T-cell (primary cell): ENCODE measurements around the gene SRSF5. TPM values are rescaled to one million over a fixed set of nuclear protein-coding genes. Genes with fewer than 3 reads are reported as not detected.

ENCODE experiments used
- ATAC-seq, 4 experiments: fragments of 200-7000 bp in 3 of 4; fragments of 150-1000 bp in 1 of 4; cut with Tn5 transposase; replicated peaks in 1 of 4; 1 replicate in 3 of 4; 2 replicates in 1 of 4; pipeline ENCODE4 v1.10.0; 2021; ENCODE audit warnings: moderate library complexity in 3 of 4, mild to moderate bottlenecking in 2 of 4, moderate number of reproducible peaks in 1 of 4
- CTCF ChIA-PET, 2 donors: fragments of 300-600 bp; sonication (Branson Sonifier 250); formaldehyde crosslinking; loops; one replicate each; lab custom pipeline; 2022; ENCODE audit warnings: antibody characterized with exemption in 2 of 2; lab: Charles Lee
- POLR2A ChIA-PET, 2 donors: fragments of 300-600 bp; sonication (Branson Sonifier 250); formaldehyde crosslinking; loops; one replicate each; lab custom pipeline; 2022; ENCODE audit warnings: antibody characterized with exemption in 2 of 2; lab: Charles Lee
- DNase-seq, 35 experiments: peaks; one replicate each; pipeline versions ENCODE4 v3.0.0 to v3.0.0-alpha.2; 2013 to 2023
- H3K27ac ChIP-seq: one replicate; pipeline ENCODE4 v1.5.1; 2013; ENCODE audit warnings: low read length
- H3K27me3 ChIP-seq, 2 experiments: replicated peaks in 1 of 2; 1 replicate in 1 of 2; 2 replicates in 1 of 2; pipeline versions ENCODE4 v1.6.1 to v1.7.0; 2013; ENCODE audit warnings: low read length in 1 of 2, mixed read lengths in 1 of 2; ENCODE audit not compliant: control insufficient read depth in 2 of 2, insufficient read depth in 2 of 2; ENCODE audit errors: extremely low read depth in 1 of 2
- H3K36me3 ChIP-seq, 2 donors: 1 replicate in 1 of 2; 2 replicates in 1 of 2; pipeline versions ENCODE4 v1.6.1 to v1.7.0; 2013; ENCODE audit warnings: low read length in 1 of 2; ENCODE audit not compliant: control insufficient read depth in 2 of 2, insufficient read depth in 1 of 2; ENCODE audit errors: extremely low read depth in 1 of 2
- H3K4me1 ChIP-seq, 2 experiments: 1 replicate in 1 of 2; 2 replicates in 1 of 2; pipeline versions ENCODE4 v1.6.1 to v1.7.0; 2013; ENCODE audit warnings: low read length in 2 of 2, mixed read lengths in 1 of 2; ENCODE audit not compliant: insufficient read depth in 2 of 2, control insufficient read depth in 1 of 2; ENCODE audit errors: extremely low read depth in 1 of 2
- H3K4me3 ChIP-seq, 2 donors: 1 replicate in 1 of 2; 2 replicates in 1 of 2; pipeline versions ENCODE4 v1.5.1 to v1.7.0; 2013; ENCODE audit warnings: mild to moderate bottlenecking in 2 of 2, low read length in 1 of 2, moderate library complexity in 1 of 2; ENCODE audit not compliant: control insufficient read depth in 1 of 2; ENCODE audit errors: extremely low read depth in 1 of 2
- H3K9me3 ChIP-seq: 2 replicates; pipeline ENCODE4 v1.7.0; 2013
- H3K27ac Mint-ChIP-seq, 2 donors: one replicate each; pipeline ENCODE4 v1.8.0; 2020 to 2021; ENCODE audit warnings: mild to moderate bottlenecking in 2 of 2, mixed read lengths in 2 of 2
- H3K27me3 Mint-ChIP-seq, 2 donors: one replicate each; pipeline ENCODE4 v1.8.0; 2021 to 2022; ENCODE audit warnings: mixed read lengths in 2 of 2
- H3K36me3 Mint-ChIP-seq: one replicate; pipeline ENCODE4 v1.8.0; 2021; ENCODE audit warnings: mixed read lengths
- H3K4me1 Mint-ChIP-seq, 3 donors: one replicate each; pipeline ENCODE4 v1.8.0; 2020 to 2022; ENCODE audit warnings: mixed read lengths in 3 of 3, mild to moderate bottlenecking in 1 of 3
- H3K4me3 Mint-ChIP-seq, 3 donors: one replicate each; pipeline ENCODE4 v1.8.0; 2020 to 2022; ENCODE audit warnings: mild to moderate bottlenecking in 3 of 3, mixed read lengths in 3 of 3, moderate library complexity in 3 of 3
- H3K9me3 Mint-ChIP-seq, 3 donors: one replicate each; pipeline ENCODE4 v1.8.0; 2020 to 2022; ENCODE audit warnings: mixed read lengths in 3 of 3
- WGBS: methylation state at CpG from one replicate; pipeline ENCODE4 v1.1.5; 2013; ENCODE audit warnings: missing lambda C conversion rate; ENCODE audit not compliant: insufficient coverage; 5-methylcytosine and 5-hydroxymethylcytosine counted together
- total RNA-seq, 35 experiments: library from RNA in 6 of 35; stranded (reverse) in 6 of 35; fragments of 120-200 nt in 1 of 35; gene quantifications; one replicate each; pipeline versions ENCODE4 v1.2.1 to v1.2.4 and lab custom pipeline; 2013 to 2026

Gene SRSF5
- total RNA-seq, 5 donors from 2014 or later (not counting 1 experiment from before 2014, with no cell fraction given), result 788 to 1,543 (median 848) TPM

DNA sequence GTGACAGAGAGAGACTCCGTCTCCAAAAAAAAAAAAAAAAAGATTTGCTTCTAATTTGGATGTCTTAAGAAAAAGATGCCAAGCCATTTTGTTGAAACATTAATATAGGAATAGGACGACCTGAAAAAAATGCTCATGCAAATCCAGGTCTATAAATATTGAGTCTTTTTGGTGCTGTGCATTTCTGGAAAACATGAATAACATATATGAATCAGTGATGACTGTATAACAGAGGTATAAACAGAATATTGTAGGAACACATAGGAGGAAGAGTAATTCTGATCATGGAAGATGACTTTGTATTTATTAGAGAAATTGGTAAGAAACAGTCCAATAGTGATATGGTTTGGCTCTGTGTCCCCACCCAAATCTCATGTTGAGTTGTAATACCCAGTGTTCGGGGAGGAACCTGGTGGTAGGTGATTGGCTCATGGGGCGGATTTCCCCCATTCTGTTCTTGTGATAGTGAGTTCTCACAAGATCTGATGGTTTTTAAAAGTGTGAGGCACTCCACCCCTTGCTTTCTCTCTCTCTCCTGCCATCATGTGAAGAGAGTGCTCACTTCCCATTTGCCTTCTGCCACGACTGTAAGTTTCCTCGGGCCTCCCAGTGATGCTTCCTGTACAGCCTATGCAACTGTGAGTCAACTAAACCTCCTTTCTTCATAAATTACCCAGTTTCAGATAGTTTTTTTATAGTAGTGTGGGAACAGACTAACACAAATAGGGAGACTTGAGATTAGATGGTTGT, 3.0 kb upstream of the SRSF5 start:
- WGBS, result 86% methylated on average over 1 of the region's 6 CpGs
- no peak overlapping the region for H3K4me3 Mint-ChIP-seq
- H3K4me1 Mint-ChIP-seq, result peaks cover 43 to 49% (median 43%) of the 10 kb centered on the region in 3 donors
- peaks cover 15 to 28% of the 10 kb centered on the region in 2 experiments for H3K4me1 ChIP-seq
- no peaks in the 10 kb centered on the region for H3K9me3 ChIP-seq
- ChIA-PET POLR2A (interaction anchor here in 1 of 2 donors (0.6 kb wide), 1 partner anchor 124 kb away, joined by 4 read pairs; no protein-coding TSS in a partner anchor), CTCF (no interaction called here)
- H3K27me3 Mint-ChIP-seq, result peaks cover 0 to 2% of the 10 kb centered on the region in 2 donors
- no peaks in the 10 kb centered on the region for H3K27me3 ChIP-seq
- no peaks in the 10 kb centered on the region for H3K9me3 Mint-ChIP-seq
- peaks cover 6 to 12% of the 10 kb centered on the region in 2 donors for H3K36me3 ChIP-seq
- H3K36me3 Mint-ChIP-seq, result peaks cover 16% of the 10 kb centered on the region
- no peak overlapping the region for H3K27ac ChIP-seq
- H3K4me3 ChIP-seq, result no peak overlapping the region
- H3K27ac Mint-ChIP-seq, result peak overlapping the region in 1 of 2 donors; percentile 20
- ATAC-seq (no peak), DNase-seq (no peak)

DNA sequence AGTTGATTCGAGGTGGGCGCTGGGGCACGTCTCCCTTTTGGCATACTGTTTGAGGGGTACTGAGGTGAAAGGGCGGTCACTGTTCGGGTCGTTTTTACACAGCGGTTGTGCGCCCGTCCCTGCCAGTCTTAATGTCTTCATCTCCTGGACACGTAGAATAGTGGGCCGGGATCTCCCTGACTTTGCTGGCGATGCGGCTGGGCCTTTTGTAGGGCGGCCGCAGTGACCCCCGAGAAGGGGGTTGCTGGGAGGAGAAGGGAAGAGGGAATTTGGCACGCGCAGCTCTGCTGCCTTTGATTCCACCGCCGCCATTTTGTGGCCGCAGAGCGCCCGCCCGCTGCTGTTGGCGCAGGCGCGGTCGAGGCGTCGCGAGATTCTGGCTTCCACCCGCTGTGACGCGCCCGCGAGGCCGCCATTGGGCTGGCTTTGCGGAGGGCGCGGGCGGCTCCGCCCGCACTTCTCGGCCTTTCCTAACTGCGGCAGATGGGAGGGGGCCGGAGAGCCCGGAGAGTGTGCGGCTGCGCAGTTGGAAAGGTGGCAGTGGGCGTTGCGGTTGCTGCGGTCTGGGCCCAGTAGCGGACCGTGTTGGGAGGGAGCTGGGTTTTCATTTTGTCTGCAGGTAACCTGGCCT, 542 bp downstream of the SRSF5 start:
- H3K4me1 ChIP-seq, result peaks cover 36 to 46% of the 10 kb centered on the region in 2 experiments
- peak overlapping the region; percentile 100 for H3K27ac Mint-ChIP-seq
- peak overlapping the region; percentile 100 for H3K27ac ChIP-seq
- under 1% methylated on average over 54 of the region's 54 CpGs for WGBS
- no peaks in the 10 kb centered on the region for H3K27me3 ChIP-seq
- no peaks in the 10 kb centered on the region for H3K9me3 Mint-ChIP-seq
- DNase-seq (peak; percentile 78 to 94 (median 85)), ATAC-seq (peak; percentile 68 to 77 (median 74))
- H3K27me3 Mint-ChIP-seq, result peaks cover 0 to 2% of the 10 kb centered on the region in 2 donors
- peak overlapping the region; percentile 100 for H3K4me3 ChIP-seq
- peaks cover 66 to 70% (median 68%) of the 10 kb centered on the region in 3 donors for H3K4me1 Mint-ChIP-seq
- POLR2A ChIA-PET, result interaction anchor here in 1 of 2 donors (0.6 to 3.1 kb wide), 4 partner anchors 9 to 155 kb away, joined by 3 to 17 read pairs (median 10); partner anchors contain the start of gene SUSD6
- H3K4me3 Mint-ChIP-seq, result peak overlapping the region; percentile 99
- peaks cover 17 to 46% of the 10 kb centered on the region in 2 donors for H3K36me3 ChIP-seq
- H3K36me3 Mint-ChIP-seq, result peaks cover 47% of the 10 kb centered on the region
- H3K9me3 ChIP-seq, result no peaks in the 10 kb centered on the region
- CTCF ChIA-PET, result no interaction called here

DNA sequence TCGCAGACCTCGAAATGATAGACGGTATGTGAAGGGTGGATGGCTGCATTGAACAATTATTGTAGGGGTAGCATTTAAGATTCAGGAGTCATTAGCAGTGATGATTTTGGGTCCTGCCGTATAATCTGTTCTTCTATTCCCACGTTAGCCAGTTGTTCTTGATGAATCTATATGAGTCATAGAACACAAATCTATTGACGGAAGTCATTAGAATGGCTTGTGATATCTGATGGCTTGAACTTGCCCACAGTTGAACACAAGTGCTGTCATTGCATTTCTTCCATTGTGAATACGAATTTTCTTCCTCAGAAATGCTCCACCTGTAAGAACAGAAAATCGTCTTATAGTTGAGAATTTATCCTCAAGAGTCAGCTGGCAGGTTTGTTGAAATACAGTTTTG, 1.9 kb downstream of the SRSF5 start:
- CTCF ChIA-PET, result no interaction called here
- Histone ChIP-seq H3K36me3 (peaks cover 17 to 60% of the 10 kb centered on the region in 2 donors), H3K9me3 (no peaks in the 10 kb centered on the region), H3K4me3 (peak overlapping the region in 1 of 2 donors; percentile 100), H3K27ac (peak overlapping the region; percentile 100), H3K27me3 (no peaks in the 10 kb centered on the region), H3K4me1 (peaks cover 33 to 51% of the 10 kb centered on the region in 2 experiments)
- POLR2A ChIA-PET, result interaction anchor here (0.5 to 3.1 kb wide), 4 partner anchors 8 to 1706 kb away, joined by 3 to 17 read pairs (median 5); no protein-coding TSS in a partner anchor
- 92% methylated on average over 4 of the region's 8 CpGs for WGBS
- H3K27me3 Mint-ChIP-seq, result peaks cover 0 to 2% of the 10 kb centered on the region in 2 donors
- H3K27ac Mint-ChIP-seq, result peak overlapping the region; percentile 100
- H3K9me3 Mint-ChIP-seq, result no peaks in the 10 kb centered on the region
- peak overlapping the region; percentile 99 for H3K4me3 Mint-ChIP-seq
- H3K4me1 Mint-ChIP-seq, result peaks cover 73 to 80% (median 77%) of the 10 kb centered on the region in 3 donors
- ATAC-seq (no peak), DNase-seq (no peak)
- peaks cover 59% of the 10 kb centered on the region for H3K36me3 Mint-ChIP-seq

DNA sequence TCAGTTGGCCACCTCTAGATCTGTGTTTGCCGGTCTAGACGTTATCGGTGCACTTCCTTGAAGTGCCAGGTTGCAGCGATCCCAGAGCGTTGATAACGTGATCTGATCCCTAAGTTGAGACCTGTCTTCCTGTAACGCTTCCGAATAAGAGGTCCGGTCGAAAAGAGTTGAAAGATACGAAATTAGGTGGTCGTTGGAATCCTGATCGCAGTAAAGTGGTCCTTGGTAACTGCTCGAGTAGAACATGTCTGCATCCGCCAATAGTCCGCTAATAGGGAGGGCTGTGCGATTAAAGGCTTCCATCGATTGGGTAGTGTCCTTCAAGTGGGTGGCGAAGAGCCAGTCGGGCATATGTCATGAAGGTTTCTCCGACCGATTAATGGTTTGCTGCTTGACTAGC, 2.7 kb downstream of the SRSF5 start:
- Histone ChIP-seq H3K4me3 (no peak overlapping the region), H3K9me3 (no peaks in the 10 kb centered on the region), H3K27me3 (no peaks in the 10 kb centered on the region), H3K27ac (no peak overlapping the region), H3K4me1 (peaks cover 33 to 55% of the 10 kb centered on the region in 2 experiments), H3K36me3 (peaks cover 17 to 67% of the 10 kb centered on the region in 2 donors)
- H3K9me3 Mint-ChIP-seq, result no peaks in the 10 kb centered on the region
- CTCF ChIA-PET, result no interaction called here
- H3K27me3 Mint-ChIP-seq, result peaks cover 0 to 2% of the 10 kb centered on the region in 2 donors
- POLR2A ChIA-PET, result interaction anchor here (0.5 to 0.6 kb wide), 2 partner anchors 17 to 1706 kb away, joined by 3 to 7 read pairs; no protein-coding TSS in a partner anchor
- peak overlapping the region; percentile 50 to 99 (median 52) for H3K4me3 Mint-ChIP-seq
- 91% methylated on average over 18 of the region's 22 CpGs for WGBS
- ATAC-seq (no peak), DNase-seq (peak in 1 of 35 experiments; percentile 36)
- peak overlapping the region; percentile 21 to 22 for H3K27ac Mint-ChIP-seq
- H3K36me3 Mint-ChIP-seq, result peaks cover 65% of the 10 kb centered on the region
- H3K4me1 Mint-ChIP-seq, result peaks cover 75 to 82% (median 78%) of the 10 kb centered on the region in 3 donors

DNA sequence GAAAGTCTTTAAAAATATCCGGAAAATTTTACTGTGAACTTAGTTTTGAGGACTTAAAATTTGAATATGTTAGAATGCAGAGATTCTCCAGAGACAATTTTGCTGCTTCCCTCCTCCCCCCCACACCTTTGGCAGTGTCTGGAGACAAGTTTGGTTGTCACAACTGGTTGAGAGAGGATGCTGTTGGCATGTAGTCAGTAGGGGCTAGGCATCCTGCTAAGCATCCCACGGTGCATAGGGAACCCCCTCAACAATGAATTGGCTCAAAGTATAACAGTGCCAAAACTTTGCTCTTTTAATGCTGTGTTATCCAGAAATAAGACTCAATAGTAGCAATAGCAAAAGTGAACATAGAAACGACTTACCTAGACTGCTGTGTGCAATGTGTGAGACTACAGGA, 3.6 kb downstream of the SRSF5 start:
- DNase-seq (no peak), ATAC-seq (no peak)
- Histone ChIP-seq H3K27ac (peak overlapping the region; percentile 12), H3K36me3 (peaks cover 17 to 75% of the 10 kb centered on the region in 2 donors), H3K9me3 (no peaks in the 10 kb centered on the region), H3K27me3 (no peaks in the 10 kb centered on the region), H3K4me3 (no peak overlapping the region), H3K4me1 (peaks cover 36 to 55% of the 10 kb centered on the region in 2 experiments)
- no peaks in the 10 kb centered on the region for H3K9me3 Mint-ChIP-seq
- H3K4me3 Mint-ChIP-seq, result peak overlapping the region in 2 of 3 donors; percentile 31 to 99
- peaks cover 0 to 2% of the 10 kb centered on the region in 2 donors for H3K27me3 Mint-ChIP-seq
- H3K27ac Mint-ChIP-seq, result peak overlapping the region in 1 of 2 donors; percentile 39
- CTCF ChIA-PET, result no interaction called here
- H3K36me3 Mint-ChIP-seq, result peaks cover 73% of the 10 kb centered on the region
- peaks cover 83 to 91% (median 85%) of the 10 kb centered on the region in 3 donors for H3K4me1 Mint-ChIP-seq
- POLR2A ChIA-PET, result interaction anchor here in 1 of 2 donors (0.6 kb wide), 4 partner anchors 8 to 1263 kb away, joined by 3 to 5 read pairs (median 4); no protein-coding TSS in a partner anchor
- WGBS, result 100% methylated on average over 1 of the region's 3 CpGs

DNA sequence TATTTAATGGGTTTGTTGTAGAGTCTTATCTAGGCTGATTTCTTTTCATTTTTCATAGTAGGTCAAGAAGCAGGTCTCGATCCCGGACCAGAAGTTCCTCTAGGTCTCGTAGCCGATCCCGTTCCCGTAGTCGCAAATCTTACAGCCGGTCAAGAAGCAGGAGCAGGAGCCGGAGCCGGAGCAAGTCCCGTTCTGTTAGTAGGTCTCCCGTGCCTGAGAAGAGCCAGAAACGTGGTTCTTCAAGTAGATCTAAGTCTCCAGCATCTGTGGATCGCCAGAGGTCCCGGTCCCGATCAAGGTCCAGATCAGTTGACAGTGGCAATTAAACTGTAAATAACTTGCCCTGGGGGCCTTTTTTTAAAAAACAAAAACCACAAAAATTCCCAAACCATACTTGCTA, 4.2 kb downstream of the SRSF5 start:
- no peaks in the 10 kb centered on the region for H3K27me3 ChIP-seq
- Mint-ChIP-seq H3K36me3 (peaks cover 78% of the 10 kb centered on the region), H3K4me3 (peak overlapping the region in 1 of 3 donors; percentile 99), H3K27ac (peak overlapping the region in 1 of 2 donors; percentile 23), H3K27me3 (peaks cover 0 to 2% of the 10 kb centered on the region in 2 donors), H3K4me1 (peaks cover 84 to 96% (median 87%) of the 10 kb centered on the region in 3 donors), H3K9me3 (no peaks in the 10 kb centered on the region)
- H3K4me3 ChIP-seq, result no peak overlapping the region
- DNase-seq, result peak in 1 of 35 experiments; percentile 8
- no peaks in the 10 kb centered on the region for H3K9me3 ChIP-seq
- no peak overlapping the region for H3K27ac ChIP-seq
- CTCF ChIA-PET, result no interaction called here
- WGBS, result 97% methylated on average over 15 of the region's 16 CpGs
- H3K36me3 ChIP-seq, result peaks cover 17 to 81% of the 10 kb centered on the region in 2 donors
- H3K4me1 ChIP-seq, result peaks cover 40 to 49% of the 10 kb centered on the region in 2 experiments
- POLR2A ChIA-PET, result interaction anchor here in 1 of 2 donors (0.5 to 1.1 kb wide), 2 partner anchors 21 to 159 kb away, joined by 4 to 7 read pairs; partner anchors contain the start of gene SUSD6
- no peak for ATAC-seq
